ENCODE data around the gene CLIP2. TPM values are rescaled to one million over a fixed set of nuclear protein-coding genes. Genes with fewer than 3 reads are reported as not detected.

CLIP2 gene
- total RNA-seq, 1 experiment from 2014 or later: 6.9 TPM

DNA sequence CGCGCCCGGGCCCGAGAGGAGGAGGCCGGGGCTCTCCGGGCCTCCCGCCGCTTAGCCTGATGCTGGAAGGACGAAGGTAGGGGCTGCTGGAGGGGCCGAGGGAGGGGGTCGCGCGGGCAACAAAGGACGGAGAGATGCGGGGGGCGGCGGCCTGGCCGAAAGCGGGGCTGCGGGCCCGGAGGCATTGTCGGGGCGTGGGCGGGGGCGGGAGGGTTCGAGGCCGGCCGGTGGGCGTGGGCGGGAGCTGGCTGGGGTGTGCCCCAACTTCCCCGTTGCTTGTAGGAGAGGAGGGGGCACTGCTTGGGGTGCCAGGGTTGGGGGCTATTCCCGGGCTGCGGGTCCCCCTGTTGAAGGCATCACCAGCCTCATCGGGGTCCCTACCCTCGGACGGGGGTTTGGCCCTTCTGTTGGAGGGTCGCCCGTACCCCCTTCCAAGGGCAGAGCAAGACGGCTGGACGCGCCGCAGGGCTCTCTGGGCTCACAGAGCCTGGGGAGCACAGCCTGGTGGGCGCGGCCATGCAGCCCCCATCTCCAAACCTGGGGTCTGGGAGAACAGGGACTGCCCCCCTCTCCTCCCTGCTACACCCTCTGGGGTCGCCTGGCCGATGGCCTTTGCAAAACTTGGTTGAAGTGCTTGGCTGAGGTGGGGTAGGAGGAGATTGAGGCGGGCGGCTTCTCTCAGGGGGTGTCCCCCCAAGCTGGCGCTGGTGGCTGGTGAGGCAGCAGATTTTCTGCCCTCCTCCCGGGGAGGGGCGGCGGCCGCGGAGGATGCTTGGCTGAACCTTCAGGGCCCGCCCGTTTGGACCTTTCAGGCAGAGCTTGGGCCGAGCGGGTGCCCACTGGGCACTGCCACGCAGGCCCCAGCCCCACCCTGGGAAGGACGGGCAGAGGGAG lies 699 bp downstream of the CLIP2 start:
- Histone ChIP-seq H3K4me3 (peak overlapping the region; percentile 54), H3K9me3 (no peaks in the 10 kb centered on the region), H3K36me3 (no peaks in the 10 kb centered on the region), H3K27me3 (no peaks in the 10 kb centered on the region)
- no peak for DNase-seq

DNA sequence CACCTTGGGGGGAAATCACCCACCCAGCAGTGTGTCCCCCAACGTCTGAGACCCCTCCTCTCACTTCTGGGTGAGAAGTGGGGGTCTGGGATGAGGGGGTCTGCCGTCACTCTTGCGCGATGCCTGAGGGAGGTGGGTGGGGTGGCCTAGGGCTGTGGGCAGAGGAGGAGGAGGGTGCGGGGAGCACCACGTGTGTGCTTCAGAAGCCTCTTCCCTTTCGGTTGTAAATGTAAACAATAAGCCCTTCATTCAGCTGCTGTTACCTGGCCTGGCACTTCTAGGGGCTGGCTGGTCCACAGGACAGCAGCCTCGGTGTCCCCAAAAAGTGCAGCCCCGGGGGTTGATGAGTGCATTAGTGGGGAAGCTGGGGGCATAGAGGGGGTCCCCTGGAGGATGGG lies 1.3 kb downstream of the CLIP2 start:
- H3K27me3 ChIP-seq: no peaks in the 10 kb centered on the region
- no peaks in the 10 kb centered on the region for H3K36me3 ChIP-seq
- DNase-seq: no peak
- H3K9me3 ChIP-seq: no peaks in the 10 kb centered on the region
- H3K4me3 ChIP-seq: no peak overlapping the region; the same call in 1 of the 2 replicates

DNA sequence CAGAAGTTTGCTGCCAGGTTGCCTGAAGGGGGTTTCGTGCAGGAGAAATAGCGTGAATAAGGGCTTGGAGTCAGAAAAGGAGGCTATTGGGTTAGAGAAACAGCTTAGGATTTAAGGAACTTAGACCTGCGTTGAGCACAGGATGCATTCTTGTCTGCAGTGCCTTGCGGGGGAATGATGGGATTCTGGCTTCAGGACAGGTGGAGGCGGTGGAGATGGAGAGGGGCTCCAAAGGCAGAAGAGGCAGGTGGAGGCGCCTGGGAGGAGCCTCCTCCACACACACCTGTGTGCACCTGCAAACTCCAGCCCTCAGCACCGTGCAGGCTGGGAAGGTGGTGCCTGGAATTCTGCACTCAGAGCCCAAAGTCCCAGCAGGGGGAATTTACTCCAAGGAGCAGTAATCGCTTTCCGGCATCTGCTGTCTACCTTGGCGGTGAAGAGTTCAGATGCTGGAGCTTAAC lies 1.8 kb downstream of the CLIP2 start:
- no peaks in the 10 kb centered on the region for H3K36me3 ChIP-seq
- no peaks in the 10 kb centered on the region for H3K27me3 ChIP-seq
- H3K4me3 ChIP-seq: no peak overlapping the region
- no peaks in the 10 kb centered on the region for H3K9me3 ChIP-seq
- DNase-seq: no peak

DNA sequence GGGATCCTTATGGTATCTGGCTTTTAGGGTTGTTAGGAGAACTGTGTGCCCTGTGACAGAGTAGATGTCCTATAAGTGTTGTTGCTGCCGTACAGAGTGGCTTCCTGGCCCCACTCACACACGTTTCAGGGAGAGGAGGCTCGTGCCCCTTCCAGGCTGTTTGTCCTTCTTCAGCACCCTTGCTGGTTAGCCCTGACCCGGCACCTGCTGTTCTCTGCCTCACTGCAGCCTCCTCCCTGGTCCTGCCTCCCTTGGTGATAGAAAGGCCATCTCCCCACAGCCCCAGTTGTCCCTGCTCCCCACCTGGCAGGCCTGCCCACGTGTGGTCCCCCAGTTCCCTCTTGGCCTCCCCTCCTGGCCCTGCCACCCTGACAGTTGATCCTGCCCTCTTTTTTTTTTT lies 2.3 kb downstream of the CLIP2 start:
- H3K4me3 ChIP-seq: no peak overlapping the region
- H3K27me3 ChIP-seq: no peaks in the 10 kb centered on the region
- no peaks in the 10 kb centered on the region for H3K9me3 ChIP-seq
- no peak for DNase-seq
- H3K36me3 ChIP-seq: no peaks in the 10 kb centered on the region

DNA sequence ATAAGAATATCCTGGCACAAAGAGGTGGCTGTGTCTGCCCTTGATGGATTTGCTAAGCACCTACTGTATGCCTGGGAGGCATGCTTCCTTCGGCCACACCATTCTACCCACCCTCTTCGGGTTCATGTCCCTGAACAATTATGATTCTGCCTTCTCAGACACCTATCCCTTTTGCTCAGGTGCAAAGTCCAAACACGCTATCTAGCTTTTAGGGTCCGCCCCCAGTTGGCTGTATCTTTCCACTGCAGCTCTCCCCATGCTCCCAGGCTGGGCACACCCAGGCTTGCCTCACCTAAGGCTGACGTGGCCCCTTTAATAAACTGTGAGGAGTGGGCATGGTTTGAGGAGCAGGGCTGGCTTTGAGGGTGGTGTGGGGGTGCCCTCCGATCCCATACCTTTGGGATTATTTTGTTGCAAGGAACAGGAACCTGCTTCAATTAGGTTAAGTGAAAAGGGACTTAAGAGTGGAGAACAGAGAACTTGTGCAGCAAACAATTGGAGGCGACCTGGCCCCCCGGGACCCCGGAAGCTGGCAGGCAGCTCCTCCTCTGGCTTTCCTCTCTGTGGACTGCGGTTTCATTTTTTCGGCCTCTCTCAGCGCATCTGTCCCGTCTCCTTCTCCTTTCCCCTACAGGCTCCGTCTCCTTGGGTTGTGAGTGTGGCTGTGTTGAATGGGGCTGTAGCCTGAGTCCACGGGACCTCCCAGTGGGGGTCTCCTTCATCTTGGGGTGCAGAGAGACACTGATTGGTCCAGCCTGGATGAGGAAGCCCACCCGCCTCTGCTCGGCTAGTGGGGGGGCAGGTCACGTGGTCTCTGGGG lies 3.8 kb downstream of the CLIP2 start:
- H3K27me3 ChIP-seq: no peaks in the 10 kb centered on the region
- H3K36me3 ChIP-seq: no peaks in the 10 kb centered on the region
- H3K9me3 ChIP-seq: no peaks in the 10 kb centered on the region
- DNase-seq: no peak
- H3K4me3 ChIP-seq: no peak overlapping the region

DNA sequence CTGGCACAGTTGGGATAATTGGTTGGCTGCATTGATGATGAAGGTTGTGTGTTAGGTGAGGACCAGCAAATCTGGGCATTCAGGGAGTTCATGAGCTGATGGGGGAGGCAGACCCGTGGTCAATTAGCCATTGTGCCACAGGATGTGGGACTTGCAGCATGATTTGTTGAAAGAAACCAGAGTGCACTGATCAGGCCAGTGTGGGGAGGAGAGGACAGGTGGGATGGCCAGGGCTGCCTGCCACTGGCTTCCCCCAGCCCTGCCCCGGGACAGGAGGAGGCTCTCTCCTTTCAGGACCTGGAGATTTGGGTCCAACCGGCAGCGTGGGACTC lies 4.3 kb downstream of the CLIP2 start:
- Histone ChIP-seq H3K27me3 (no peaks in the 10 kb centered on the region), H3K4me3 (no peak overlapping the region), H3K9me3 (no peaks in the 10 kb centered on the region), H3K36me3 (no peaks in the 10 kb centered on the region)
- no peak for DNase-seq

DNA sequence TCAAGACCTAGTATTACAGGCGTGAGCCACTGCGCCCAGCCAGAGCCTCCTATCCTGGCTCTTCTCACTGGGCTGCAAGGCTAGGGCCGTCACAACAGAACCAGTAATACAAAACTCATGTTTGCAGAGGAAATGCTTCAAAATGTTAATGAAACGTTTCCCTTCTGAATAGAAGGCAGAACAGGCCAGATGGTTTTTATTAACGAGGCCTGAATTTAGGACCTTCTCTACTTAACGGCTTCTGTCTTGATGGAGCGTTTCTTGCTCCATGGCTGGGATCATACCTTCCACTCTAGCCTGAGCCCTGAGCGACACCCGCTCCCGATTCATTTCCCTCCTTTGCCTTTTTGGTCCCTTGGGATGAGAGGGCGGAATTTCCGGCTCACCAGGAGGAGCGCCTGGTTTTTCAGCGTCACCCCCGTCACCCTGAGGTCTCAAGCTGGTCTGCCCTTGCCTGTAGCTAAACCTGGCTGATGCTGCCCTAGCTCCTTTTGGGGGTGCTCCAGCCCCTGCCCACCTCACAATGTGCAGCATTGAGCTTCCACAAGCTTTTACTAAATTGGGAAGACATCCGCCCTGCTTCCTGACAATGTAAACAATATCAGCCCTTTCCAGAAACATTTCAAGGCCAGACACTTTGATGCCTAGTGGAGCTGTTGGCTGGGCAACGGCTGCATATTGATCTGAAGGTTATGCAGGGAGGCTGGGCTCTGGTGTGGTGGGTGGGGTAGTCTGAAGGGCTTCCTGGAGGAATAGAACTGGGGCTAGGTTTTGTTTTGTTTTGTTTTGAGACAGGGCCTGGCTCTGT lies 5.2 kb downstream of the CLIP2 start:
- no peaks in the 10 kb centered on the region for H3K27me3 ChIP-seq
- H3K4me3 ChIP-seq: no peak overlapping the region
- no peak for DNase-seq

DNA sequence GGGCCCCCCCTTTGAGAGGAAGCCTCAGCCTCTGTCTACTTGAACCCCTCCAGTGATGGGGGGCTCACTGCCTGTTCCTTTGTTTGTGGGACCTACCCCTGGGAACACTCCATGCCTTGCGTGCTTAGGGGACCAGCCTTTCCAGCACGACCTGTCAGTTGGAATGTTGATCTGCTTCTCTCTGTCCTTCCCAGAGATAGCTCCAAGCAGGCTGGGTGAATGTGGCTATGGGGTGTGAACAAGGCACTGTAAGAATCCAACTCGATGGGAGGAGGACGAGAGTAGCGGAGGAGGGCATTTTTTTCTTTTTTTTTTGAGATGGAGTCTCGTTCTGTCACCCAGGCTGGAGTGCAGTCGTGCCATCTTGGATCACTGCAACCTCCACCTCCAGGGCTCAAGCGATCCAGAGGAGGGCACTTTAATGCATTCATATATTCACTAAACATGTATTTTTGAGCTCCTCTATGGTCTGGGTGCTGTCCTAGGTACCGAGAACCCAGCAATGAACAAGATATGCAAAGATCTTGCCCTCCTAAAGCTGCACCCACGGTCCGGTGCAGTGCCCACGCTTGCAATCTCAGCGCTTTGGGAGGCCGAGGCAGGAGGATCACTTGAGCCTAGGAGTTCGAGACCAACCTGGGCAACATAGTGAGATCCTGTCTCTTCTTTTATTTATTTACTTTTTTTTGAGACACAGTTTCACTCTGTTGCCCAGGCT lies 8.5 kb downstream of the CLIP2 start:
- no peak for DNase-seq
- no peaks in the 10 kb centered on the region for H3K9me3 ChIP-seq
- no peaks in the 10 kb centered on the region for H3K27me3 ChIP-seq
- no peaks in the 10 kb centered on the region for H3K36me3 ChIP-seq
- H3K4me3 ChIP-seq: no peak overlapping the region

More for the DNA sequence above, 5.2 kb downstream of the CLIP2 start:
- no peaks in the 10 kb centered on the region for H3K36me3 ChIP-seq
- H3K9me3 ChIP-seq: no peaks in the 10 kb centered on the region

DNA sequence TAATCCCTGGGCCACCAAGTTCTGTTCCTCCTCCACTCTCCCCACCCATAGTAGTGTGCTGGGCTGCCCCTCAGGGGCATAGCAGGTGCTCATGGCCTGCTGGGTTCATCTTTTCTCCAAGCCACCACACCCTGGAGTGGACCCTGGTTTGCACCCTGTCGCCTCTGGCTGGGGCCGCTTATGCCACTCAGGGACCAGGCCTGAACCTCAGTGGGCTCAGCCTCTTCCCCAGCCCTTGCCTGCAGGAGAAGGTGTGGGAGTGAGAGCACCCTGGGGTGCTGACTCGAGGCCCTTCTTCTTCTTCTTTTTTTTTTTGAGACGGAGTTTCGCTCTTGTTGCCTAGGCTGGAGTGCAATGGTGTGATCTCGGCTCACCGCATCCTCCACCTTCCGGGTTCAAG lies 10.2 kb downstream of the CLIP2 start:
- Histone ChIP-seq H3K4me3 (no peak overlapping the region), H3K9me3 (no peaks in the 10 kb centered on the region), H3K36me3 (no peaks in the 10 kb centered on the region), H3K27me3 (no peaks in the 10 kb centered on the region)
- DNase-seq: no peak

DNA sequence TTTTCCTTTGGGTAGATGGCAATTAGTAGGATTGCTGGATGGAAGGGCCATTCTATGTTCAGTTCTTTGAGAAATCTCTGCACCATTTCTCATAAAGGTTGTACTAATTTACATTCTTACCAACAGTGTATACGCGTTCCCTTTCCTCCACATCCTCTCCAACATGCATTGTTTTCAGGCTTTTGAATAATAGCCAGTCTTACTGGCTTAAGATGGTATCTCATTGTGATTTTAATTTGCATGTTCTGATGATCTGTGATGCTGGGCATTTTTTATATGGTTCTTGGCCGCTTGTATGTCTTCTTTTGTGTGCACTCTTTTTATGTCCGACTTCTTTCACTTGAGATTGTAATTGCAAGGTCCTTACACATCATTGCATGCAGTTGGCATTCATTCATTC lies 11.7 kb downstream of the CLIP2 start:
- Histone ChIP-seq H3K9me3 (no peaks in the 10 kb centered on the region), H3K27me3 (no peaks in the 10 kb centered on the region), H3K36me3 (no peaks in the 10 kb centered on the region), H3K4me3 (no peak overlapping the region)
- DNase-seq: no peak

DNA sequence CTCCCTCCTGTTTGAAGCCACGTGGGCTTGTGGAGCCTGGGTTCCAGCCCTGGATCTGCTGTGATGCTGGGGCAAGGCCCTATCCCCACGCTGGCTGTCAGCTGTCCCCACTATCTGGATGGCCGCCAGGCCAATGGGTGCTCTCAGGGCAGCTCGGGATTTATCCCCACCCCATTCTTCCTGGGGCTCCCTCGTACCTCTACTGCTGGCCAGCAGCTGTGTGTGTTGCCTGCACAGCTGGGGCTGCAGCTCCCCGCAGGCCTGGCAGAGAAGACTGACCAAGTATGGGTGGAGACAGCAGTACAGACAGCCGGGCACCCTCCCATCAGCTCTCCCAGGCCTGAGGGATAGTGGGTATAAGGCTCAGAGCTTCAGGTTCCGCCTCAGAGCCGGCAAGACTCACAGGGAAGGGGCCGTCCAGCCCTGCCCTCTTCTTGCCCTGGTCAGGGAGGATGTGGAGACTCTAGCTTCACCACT lies 13.6 kb downstream of the CLIP2 start:
- Histone ChIP-seq H3K27me3 (no peaks in the 10 kb centered on the region), H3K36me3 (no peaks in the 10 kb centered on the region), H3K4me3 (no peak overlapping the region), H3K9me3 (no peaks in the 10 kb centered on the region)
- no peak for DNase-seq

DNA sequence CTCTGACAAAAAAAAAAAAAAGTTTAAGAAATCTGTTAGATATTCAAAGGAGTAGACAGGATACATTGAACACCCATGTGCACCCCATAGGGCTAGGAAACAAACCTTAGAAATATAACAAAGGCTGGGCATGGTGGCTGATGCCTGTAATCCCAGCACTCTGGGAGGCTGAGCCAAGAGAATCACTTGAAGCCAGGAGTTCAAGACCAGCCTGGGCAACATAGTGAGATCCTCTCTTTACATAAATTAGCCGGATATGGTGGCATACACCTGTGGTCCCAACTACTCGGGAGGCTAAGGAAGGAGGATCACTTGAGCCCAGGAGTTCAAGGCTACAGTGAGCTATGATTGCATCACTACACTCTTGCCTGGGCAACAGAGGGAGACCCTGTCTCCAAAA lies 15.3 kb downstream of the CLIP2 start:
- no peak overlapping the region for H3K4me3 ChIP-seq
- DNase-seq: no peak
- no peaks in the 10 kb centered on the region for H3K27me3 ChIP-seq
- H3K9me3 ChIP-seq: no peaks in the 10 kb centered on the region
- no peaks in the 10 kb centered on the region for H3K36me3 ChIP-seq

DNA sequence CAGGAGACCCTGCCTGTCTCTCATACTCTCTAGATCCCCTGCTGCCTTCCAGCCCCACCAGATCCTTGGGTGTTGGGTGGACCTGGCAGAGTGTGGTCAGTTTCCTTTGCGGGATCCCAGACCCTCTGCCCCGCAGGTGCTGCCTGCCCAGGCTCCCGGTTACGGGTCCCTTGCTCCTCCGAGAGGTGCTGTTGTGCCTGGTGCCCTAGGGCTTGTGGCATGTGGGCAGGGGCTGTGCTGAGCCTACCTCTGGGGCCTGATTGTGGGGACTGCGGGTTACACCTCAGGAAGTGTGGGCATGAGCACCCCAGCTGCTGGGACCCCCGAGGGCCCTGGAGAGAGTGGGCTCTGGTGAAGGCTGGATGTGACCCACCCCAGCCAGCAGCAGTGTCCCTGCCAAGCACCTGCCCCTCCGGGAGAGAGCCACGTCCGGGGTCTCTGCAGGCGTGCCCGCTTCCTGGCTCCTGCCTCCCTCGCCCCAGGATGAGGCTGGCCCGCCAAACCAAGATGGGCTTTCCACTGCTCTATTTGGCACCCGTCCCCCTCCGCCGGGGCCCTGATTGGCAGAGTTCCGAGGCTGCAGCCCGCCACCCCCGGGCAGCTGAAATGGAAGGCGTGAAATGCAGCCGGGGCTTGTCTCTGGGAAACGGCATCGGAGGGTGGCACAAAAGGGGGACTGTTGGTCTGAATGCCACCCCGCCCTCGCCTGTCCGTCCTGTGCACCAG lies 17.0 kb downstream of the CLIP2 start:
- DNase-seq: no peak
- Histone ChIP-seq H3K36me3 (no peaks in the 10 kb centered on the region), H3K4me3 (no peak overlapping the region), H3K27me3 (no peaks in the 10 kb centered on the region), H3K9me3 (no peaks in the 10 kb centered on the region)

DNA sequence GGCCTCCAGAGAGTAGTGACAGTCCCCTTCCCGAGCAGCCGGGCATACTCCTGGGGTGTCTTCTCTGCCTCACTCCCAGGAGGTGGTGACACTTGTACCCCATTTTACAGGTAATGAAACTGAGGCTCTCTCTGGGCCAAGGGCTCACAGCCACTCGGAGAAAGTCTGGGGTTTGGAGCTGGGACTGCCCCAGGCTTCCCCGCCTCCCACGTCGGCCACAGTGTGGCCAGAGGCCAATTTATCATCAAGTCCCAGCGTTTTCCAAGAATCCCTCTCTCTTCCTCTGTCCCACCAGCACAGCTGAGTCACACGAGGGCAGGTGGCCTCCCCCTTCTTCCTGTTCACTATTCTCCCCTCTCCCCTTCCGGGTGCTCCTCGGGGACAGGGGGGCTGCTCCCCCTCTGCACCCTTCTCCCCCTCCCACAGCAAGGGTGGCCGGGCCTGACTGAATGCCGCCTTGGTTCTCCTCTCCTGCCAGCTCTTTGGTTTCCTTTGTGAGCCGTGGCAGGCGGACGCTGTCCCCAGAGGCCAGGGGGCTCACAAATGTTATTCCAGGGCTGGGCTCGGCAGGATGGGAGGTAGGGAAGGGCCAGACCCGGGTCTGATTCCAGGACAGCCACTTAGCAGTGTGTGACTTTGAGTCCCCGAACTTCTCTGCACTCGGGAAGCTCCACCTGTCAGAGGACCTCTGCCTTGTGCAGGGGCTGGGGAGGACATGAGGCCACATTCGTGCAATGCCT lies 17.7 kb downstream of the CLIP2 start:
- Histone ChIP-seq H3K4me3 (no peak overlapping the region), H3K36me3 (no peaks in the 10 kb centered on the region), H3K27me3 (no peaks in the 10 kb centered on the region), H3K9me3 (no peaks in the 10 kb centered on the region)
- DNase-seq: peak; percentile 45
